Stimulated activated CD8-positive, alpha-beta memory T cell treated with anti-CD3 and anti-CD28 coated beads, Interleukin-12 subunit alpha, Interleukin-12 subunit beta, amount 100 ng/mL, for 1 hour (primary cell): ENCODE data around the gene CALML6.

Source experiments
- DNase-seq: peaks from one replicate; pipeline ENCODE4 v3.0.0-alpha.2; 2020; ENCODE audit warnings: low read depth

CALML6 gene

GRCh38 chr1:1911350-1912041 lies 3.6 kb upstream of the CALML6 start:
- DNase-seq: no peak

- no peak for DNase-seq
Observed at GRCh38 chr1:1914101-1914970, 724 bp upstream of the CALML6 start.

- no peak for DNase-seq
Observed at GRCh38 chr1:1915911-1916840, 1.1 kb downstream of the CALML6 start.

GRCh38 chr1:1916851-1917251 lies 1.8 kb downstream of the CALML6 start:
- no peak for DNase-seq

DNA sequence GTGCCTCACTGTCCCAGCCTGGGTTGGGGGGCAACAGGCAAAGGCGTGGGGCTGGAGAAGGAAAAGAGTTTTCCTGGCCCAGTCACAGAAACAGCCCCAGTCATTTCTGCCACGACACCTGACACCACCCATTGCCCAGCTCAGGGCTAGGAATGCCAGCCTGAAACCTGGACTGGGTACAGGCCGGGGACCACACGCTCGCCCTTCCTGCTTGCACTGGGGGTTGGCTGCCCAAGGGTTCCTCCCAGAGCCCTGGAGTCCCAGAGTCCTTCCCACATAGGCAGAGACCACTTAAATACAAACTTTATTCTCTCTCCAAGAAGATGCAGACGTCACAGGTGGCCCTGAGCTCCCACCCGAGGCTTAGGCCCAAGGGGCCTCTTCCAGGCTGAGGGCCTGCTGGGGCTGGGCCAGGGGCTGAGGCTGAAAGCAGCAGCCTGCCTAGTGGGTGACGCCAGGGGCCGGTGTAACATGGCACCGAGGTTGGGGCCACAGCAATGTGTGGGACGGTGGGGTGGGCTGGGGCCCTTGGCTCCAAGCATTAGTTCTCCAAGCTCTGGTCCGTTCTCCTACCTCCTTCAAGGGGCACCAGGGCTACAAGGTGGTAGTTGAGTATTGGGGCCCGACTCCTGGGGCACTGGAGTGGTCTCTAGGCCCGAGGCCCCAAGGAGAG lies 2.4 kb downstream of the CALML6 start:
- DNase-seq: no peak

DNA sequence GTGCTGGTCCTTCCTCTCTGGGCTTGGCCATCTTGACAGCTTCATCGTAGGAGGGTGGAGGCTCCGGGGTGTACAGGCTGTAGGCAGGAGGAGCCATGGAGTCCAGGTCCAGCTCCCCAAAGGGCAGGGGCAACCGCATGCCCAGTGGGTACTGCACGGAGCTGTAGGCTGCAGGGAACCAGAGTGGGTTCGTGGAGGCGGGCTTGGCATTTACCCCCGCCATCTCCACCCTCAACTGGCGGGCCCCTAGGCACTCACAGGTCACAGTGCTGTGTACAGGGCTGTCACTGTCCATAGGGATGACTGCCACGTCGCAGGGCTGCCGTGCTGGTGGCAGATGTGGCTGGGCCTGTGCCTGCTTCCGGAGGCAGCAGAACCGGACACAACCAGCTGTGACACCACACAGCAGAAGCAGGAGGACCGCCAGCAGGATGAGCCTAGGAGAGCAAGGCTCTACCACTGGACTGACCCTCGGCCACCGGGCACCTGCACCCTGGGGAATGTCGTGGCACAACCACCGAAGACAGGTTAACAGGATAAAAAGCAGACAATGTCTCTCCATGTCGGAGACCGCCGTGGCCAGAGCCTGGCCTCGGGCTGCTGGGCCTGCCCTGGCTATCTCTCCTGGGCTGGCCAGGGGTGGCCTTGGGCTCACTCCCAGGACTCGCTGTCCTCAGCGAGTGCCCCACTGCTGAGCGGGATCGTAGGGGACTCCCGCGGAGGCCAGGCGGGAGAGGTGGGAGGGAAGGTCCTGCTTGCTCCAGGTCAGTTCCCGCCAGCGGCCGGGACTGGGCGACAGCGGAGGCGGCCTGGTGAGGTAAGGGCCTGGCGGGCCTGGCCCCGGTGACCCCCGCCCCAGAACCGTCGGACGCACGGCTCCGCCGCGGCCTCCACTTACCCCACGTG lies 3.2 kb downstream of the CALML6 start:
- DNase-seq: no peak

DNA sequence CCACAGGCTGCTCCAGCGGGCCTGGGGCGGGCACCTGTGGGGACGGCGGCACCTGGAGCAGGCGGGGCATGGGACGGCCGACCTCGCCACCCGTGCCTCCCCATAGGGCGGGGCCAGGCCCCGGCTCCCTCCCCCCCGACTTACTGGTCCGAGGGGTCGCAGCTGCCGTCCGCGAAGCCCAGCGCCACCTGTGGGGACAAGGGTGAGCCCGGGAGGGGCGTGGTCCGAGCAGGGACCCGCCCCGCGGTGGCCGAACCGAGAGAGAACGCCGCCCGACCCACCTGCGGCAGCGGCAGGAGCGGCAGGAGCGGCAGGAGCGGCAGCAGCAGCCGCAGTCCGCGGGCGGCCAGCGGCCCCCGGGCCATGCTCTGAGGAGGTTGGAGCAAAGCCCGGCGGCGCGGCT lies 3.8 kb downstream of the CALML6 start, which contains the start of gene TMEM52:
Gene TMEM52, minus strand, starts transcription at position 379 of the 403 bp plus-strand sequence. Its CDS starts 14 bp downstream, at position 365.
- no peak for DNase-seq

DNA sequence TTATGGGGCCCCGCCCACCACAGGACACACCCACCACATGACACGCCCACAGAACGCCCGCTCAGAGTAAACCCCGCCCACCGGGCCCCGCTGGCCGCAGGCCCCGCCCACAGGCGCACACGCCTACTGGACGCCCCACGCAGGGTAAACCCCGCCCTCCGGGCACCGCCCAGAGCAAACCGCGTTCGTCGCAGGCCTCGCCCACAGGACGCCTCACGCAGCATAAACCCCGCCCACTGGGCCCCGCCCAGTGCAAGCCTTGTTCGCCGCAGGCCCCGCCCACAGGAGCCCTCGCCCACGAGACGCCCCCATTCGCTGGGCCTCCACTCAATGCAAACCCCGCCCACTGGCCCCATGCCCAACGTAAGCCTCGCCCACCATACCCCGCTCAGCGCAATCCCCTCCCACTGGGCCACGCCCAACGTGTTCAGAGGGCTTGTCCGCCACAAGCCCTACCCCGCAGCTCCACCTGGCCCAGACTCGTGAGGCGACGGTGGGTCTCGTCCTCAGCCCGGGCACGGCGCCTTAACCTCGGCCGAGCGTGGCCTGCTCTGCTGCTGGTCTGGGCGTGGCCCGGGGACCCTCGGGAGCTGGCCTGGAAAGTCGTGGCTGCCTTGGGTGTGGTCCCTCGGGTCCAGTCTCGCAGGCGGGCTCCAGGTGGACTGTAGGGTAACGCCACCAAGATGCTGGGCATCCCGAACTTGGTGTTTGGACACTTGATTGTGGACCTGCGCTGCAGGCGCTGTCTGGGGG lies 4.4 kb downstream of the CALML6 start:
- DNase-seq: peak; percentile 99

GRCh38 chr1:1920057-1920607 lies 5.1 kb downstream of the CALML6 start:
- DNase-seq: no peak

GRCh38 chr1:1920608-1921458 lies 5.8 kb downstream of the CALML6 start:
- no peak for DNase-seq

DNA sequence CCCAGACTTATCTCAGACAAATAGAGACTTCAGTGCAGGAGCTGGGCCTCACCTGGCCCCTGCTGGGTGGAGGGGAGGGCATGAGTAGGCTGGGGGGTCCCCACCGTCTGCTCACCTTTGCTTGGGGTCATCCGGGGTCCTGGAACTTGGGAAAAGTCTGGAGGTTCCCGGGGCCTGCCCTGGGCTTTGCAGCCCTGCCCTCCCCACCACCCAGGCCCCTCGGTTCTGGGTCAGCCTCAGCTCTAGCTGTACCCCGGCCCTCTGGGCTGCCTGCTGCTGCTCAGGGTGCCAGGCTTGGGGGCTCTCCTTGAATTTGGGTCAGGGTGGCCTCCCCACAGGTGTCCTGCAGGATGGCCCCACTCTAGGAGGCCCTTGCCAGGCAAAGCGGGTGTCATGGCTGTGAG lies 6.4 kb downstream of the CALML6 start:
- DNase-seq: no peak

- DNase-seq: no peak
Observed at GRCh38 chr1:1921901-1922701, 7.0 kb downstream of the CALML6 start.

- DNase-seq: no peak
Observed at GRCh38 chr1:1922702-1922955, 7.6 kb downstream of the CALML6 start.

DNA sequence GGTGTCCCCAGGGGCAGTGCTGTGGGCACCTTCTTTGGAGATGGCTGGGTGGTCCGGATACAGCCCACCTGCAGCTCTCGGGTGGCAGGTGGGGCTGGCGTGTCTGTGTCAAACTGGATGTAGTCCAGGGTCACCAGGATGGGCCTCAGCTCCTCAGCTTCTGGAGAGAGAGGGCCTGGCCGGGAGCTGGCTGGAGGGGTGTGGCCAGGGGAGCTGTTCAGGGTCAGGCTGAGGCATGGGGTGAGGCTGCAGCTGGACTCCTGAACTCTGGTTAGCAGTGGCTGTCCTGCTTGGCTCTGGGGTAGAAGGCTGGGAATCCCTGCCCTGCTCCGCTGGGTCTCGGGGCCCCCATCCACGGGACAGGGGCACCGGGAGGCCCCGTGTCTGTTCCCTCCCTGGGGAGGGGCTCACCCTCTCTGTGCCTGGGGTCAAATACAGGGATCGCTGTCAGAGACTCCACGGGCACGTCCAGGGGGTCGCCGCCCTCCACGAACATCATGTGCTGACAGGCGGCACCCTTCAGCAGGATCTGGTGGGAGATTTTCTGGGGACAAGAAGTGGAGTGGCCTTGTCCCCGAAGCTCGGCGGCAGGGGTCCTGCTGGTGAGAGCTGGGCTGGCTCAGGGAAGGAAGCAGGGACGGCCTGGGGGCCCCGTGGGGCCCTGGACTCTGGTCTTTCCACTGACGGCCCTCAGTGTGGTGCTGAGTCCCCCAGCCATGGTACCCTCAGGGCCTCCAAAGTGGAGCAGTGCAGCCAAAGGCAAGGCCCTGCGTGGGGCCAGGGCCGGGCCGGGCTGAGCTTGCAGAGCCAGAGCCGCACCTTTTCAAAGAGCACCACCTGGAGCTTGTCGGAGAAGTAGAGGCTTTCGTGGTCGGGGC lies 8.1 kb downstream of the CALML6 start:
- no peak for DNase-seq

GRCh38 chr1:1924386-1924785 lies 9.3 kb downstream of the CALML6 start:
- no peak for DNase-seq

DNA sequence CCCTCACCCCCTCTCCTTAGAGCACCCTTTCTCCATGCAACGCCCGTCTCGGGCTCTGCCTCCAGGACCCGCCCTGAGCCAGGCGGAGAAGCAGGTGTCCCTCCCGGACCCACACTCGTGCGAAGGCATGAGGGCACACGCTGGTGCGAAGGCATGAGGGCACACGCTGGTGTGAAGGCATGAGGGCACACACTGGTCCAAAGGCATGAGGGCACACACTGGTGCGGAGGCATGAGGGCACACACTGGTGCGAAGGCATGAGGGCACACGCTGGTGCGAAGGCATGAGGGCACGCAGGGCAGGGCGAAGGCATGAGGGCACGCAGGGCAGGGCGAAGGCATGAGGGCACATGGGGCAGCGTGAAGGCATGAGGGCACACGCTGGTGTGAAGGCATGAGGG lies 9.8 kb downstream of the CALML6 start:
- DNase-seq: no peak
